Adrenal gland (tissue), 5 donors: Measurements from ENCODE around the gene SERPINB7.
"Not testable (repeated sequence)": the region's sequence is repeated elsewhere in the genome, so short reads cannot be mapped to it uniquely, and the experiment has no call there.

Source experiments
- POLR2A ChIP-seq, 2 donors: fragments of 450-650 bp; IDR thresholded peaks; one replicate each; pipeline ENCODE4 v1.6.1; 2017; ENCODE audit warnings: antibody characterized with exemption in 2 of 2, mild to moderate bottlenecking in 2 of 2, moderate library complexity in 1 of 2
- TF ChIP-seq, protein P1 (sequence below), 6 experiments: fragments of 450-650 bp in 4 of 6; fragments of 200-600 bp in 2 of 6; sonication (generic) in 1 of 6; IDR thresholded peaks; 1 replicate in 5 of 6; 2 replicates in 1 of 6; pipeline versions ENCODE4 v1.5.1 to v1.8.0; 2016 to 2021; ENCODE audit warnings: antibody characterized with exemption in 6 of 6, mild to moderate bottlenecking in 2 of 6, moderate library complexity in 1 of 6
- donor health status: DM: no; HTN: no; CAD: no.

DNA sequence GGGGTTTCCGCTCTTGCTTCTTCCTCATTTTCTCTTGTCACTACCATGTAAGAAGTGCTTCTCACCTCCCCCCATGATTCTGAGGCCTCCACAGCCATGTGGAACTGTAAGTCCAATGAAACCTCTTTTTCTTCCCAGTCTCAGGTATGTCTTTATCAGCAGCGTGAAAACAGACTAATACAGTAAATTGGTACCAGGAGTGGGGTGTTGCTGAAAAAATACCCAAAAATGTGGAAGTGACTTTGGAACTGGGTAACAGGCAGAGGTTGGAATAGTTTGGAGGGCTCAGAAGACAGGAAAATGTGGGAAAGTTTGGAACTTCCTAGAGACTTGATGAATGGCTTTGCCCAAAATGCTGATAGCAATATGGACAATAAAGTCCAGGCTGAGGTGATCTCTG lies 15.4 kb upstream of the SERPINB7 start:
- TF ChIP-seq, protein P1, sequence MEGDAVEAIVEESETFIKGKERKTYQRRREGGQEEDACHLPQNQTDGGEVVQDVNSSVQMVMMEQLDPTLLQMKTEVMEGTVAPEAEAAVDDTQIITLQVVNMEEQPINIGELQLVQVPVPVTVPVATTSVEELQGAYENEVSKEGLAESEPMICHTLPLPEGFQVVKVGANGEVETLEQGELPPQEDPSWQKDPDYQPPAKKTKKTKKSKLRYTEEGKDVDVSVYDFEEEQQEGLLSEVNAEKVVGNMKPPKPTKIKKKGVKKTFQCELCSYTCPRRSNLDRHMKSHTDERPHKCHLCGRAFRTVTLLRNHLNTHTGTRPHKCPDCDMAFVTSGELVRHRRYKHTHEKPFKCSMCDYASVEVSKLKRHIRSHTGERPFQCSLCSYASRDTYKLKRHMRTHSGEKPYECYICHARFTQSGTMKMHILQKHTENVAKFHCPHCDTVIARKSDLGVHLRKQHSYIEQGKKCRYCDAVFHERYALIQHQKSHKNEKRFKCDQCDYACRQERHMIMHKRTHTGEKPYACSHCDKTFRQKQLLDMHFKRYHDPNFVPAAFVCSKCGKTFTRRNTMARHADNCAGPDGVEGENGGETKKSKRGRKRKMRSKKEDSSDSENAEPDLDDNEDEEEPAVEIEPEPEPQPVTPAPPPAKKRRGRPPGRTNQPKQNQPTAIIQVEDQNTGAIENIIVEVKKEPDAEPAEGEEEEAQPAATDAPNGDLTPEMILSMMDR (IDR thresholded peaks at IDR 0.05) = not testable (repeated sequence)
- not testable (repeated sequence) for TF ChIP-seq POLR2A (IDR thresholded peaks at IDR 0.05)
